CD4-positive, alpha-beta T cell treated with Interleukin-10 for 1 hour (primary cell): Measurements from ENCODE around the gene IL3.
A peak's percentile ranks its signal among the peaks of the same experiment; 100 is the strongest.

Source experiments
- DNase-seq: peaks from one replicate; pipeline ENCODE4 v3.0.0-alpha.2; 2020

IL3 gene

DNA sequence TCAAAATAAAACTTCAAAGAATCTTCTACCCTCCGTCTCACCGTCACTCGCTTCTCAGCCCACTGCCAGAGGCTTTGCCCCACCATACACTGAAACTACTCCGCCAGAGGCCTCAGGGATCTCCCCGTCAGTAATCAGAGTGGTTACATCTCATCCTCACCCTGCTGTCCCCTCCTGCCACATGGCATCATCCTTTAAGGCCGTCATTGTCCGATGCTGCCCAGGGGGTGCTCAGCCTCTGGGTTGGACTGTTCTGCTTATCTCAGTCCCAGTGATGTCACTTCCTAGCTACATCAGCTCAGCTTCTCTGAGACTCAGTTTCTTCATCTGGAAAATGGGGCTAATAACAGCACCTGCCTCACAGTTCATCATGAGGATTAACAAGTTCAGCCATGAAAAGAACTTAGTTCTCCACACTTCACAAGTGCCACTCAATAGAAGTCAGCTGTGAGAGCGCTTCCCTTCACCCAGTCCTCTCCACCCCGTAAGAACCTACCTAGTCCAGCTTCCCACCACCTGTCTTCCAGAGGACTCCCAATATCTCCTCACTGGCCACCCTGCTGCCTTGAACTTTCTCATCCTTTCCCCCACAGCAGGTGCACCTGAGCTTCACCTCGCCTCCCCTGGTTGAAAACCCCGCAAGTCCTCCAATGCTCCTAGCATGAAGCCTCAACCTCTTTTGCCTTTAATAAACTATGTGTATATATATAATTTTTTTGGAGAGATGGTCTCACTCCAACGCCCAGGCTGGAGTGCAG lies 2.8 kb upstream of the IL3 start:
- DNase-seq: no peak

GRCh38 chr5:132058646-132059042 lies 1.8 kb upstream of the IL3 start:
- no peak for DNase-seq

GRCh38 chr5:132059043-132059695 lies 1.3 kb upstream of the IL3 start:
- DNase-seq: peak; percentile 51

- no peak for DNase-seq
These were observed 557 bp upstream of the IL3 start for GRCh38 chr5:132059696-132060500.

GRCh38 chr5:132063090-132063911 lies 2.8 kb downstream of the IL3 start:
- peak; percentile 80 for DNase-seq

DNA sequence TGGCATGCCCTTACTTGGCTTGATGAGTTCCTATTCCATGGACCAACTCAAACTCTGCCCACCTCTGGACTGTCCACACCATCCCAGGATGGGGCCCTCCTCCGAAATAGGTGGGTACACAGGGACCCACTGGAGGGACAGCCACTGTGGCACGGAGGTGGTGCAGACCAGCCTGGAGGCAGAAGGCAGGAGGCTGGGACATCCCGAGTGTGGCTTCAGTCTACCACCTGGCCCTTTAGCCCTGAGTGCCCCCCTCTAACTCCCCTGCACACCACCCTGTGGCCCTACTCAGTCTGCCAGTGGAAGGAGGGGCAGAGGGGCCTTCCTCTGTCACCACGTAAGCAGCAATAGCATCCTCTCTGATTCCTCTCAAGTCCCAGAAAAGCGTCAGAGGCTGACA lies 3.7 kb downstream of the IL3 start:
- no peak for DNase-seq

GRCh38 chr5:132064738-132065331 lies 4.4 kb downstream of the IL3 start:
- DNase-seq: peak; percentile 81

DNA sequence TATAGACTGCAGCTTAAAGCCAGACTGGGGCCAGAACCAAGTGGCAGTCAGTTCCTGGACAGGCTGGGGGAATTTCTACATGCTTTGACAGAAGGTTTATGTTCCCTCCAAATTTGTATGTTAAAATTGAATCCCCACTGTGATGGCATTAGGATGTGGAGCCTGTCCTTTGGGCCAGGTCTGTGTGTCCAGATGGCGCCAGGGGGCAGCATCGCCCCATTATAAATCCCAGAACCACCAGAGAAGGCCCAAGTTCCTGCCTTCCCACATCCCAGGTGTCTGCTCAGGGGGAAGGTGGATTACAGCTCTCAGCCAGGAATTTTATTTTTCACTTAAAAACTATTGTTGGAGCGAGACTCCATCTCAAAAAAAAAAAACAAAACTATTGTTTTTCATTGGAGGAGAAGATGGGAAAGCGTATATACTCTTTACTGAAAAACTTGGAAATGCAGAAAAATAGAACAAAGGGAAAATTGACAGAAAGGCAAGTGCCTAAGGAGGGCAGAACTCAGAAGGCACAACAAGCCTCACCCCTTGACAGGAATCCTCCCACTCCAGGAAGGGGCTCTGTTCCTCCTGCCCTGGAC lies 5.0 kb downstream of the IL3 start:
- DNase-seq: peak; percentile 66

DNA sequence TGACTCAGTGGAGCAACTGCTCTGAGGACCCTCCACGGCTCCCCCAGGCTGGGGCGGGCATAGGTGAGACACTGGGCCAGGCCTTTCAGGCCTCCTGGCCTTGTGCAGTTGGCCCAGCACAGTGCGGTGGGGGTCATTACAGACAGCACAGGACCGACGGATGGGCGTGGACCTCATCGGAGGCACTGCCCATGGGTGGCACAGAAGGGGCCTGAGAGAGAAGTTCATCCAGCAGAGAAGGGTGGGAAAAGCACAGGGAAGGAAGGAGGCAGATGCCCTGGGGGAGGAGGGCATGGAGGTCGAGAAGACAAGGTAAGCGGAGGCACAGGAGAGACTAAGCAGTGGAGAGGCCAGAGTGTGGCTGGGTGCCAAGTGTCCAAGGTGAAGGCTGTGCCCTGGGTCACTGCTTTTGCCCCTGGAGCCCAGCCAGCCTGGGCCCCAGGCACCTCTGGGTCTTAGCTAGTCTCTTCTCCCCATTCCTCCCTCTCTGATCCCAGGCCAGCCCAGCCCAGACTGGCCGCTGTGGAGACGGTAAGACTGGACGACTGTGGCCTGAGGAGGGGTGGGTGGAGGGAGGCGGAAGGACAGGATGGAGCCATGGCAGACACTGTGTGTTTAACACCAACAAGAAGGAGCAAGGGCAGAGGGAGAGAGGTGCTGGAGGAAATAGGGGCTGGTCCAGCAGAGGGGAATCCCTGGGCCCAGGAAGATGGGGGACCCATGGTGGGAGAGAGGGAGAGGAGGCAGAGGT lies 5.7 kb downstream of the IL3 start:
- DNase-seq: no peak

- DNase-seq: no peak
These were observed 6.4 kb downstream of the IL3 start for GRCh38 chr5:132066871-132067270.

DNA sequence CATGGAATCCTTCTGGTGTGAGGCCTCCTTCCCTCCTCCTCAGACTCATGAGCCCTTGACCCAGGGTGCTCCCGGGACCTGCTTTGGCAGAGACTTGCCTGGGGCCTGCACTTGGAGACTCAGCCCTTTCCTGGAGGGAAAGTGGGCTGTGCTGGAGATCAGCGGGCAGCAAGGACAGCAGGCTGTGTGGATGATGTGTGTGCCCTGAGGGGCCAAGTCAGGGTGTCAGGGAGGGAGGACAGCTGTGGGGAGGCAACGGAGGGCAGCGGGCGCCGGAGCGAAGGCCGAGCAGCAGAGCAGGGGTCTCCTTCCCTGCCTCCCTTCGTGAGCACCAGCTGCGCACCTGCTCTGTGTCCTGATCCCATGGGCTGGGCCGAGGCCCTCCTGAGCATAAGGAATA lies 7.0 kb downstream of the IL3 start:
- DNase-seq: no peak

GRCh38 chr5:132067941-132068808 lies 7.7 kb downstream of the IL3 start:
- DNase-seq: no peak

GRCh38 chr5:132069561-132069960 lies 9.1 kb downstream of the IL3 start:
- no peak for DNase-seq

GRCh38 chr5:132069994-132070393 lies 9.5 kb downstream of the IL3 start:
- no peak for DNase-seq

- DNase-seq: no peak
These were observed 10.2 kb downstream of the IL3 start for GRCh38 chr5:132070460-132071337.

GRCh38 chr5:132071338-132071707 lies 10.9 kb downstream of the IL3 start:
- no peak for DNase-seq

DNA sequence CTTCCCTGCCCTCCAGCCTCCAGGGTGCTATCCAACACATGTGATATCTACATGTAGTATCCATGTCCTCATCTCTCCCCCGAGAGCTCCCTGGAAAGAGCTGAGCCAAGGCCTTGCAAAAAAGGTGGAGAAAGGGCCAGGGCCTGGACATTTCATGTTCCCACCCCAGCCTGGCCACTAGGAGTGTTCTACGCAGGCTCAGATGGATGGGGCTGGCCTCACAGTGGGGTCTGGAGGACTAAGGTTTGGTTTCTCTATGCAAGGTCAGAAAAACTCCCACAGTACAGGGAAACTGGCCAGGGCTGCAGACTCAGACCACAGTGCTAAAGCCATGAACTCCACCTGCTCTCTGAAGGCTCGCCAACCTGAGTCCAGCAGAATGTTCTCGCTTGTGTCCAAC lies 11.6 kb downstream of the IL3 start:
- no peak for DNase-seq

GRCh38 chr5:132072528-132072927 lies 12.1 kb downstream of the IL3 start:
- DNase-seq: no peak
